ENCODE measurements around the gene MEOX1. TPM values are rescaled to one million over a fixed set of nuclear protein-coding genes. Genes with fewer than 3 reads are reported as not detected.
A peak's percentile ranks its signal among the peaks of the same experiment; 100 is the strongest.

The MEOX1 gene
- total RNA-seq, 6 experiments from 2014 or later, result not detected

DNA sequence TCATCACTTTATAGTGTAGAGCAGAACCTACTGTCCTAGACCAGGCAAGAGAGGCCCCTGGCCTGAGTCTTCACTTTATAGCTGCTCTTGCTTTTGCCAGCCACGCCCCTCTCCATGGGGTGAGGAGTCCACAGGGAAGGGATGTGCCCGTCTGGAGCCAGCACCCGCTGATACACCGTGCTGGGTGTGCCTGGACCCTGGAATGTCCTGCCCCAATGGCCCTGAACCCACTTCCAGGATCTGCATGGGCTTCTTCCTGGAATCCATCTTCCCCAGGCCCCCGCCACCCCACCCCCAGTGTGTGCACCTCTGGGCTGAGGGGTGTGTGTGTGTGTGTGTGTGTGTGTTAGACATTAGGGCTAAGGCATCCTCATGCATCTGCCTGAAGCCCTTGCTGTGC, 44.9 kb downstream of the MEOX1 start:
- H3K36me3 Mint-ChIP-seq (ENCODE audit: low read depth), result no peaks in the 10 kb centered on the region
- TF ChIP-seq, protein P1, sequence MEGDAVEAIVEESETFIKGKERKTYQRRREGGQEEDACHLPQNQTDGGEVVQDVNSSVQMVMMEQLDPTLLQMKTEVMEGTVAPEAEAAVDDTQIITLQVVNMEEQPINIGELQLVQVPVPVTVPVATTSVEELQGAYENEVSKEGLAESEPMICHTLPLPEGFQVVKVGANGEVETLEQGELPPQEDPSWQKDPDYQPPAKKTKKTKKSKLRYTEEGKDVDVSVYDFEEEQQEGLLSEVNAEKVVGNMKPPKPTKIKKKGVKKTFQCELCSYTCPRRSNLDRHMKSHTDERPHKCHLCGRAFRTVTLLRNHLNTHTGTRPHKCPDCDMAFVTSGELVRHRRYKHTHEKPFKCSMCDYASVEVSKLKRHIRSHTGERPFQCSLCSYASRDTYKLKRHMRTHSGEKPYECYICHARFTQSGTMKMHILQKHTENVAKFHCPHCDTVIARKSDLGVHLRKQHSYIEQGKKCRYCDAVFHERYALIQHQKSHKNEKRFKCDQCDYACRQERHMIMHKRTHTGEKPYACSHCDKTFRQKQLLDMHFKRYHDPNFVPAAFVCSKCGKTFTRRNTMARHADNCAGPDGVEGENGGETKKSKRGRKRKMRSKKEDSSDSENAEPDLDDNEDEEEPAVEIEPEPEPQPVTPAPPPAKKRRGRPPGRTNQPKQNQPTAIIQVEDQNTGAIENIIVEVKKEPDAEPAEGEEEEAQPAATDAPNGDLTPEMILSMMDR (IDR thresholded peaks at IDR 0.05), result no peak
- no peak overlapping the region for H3K4me3 Mint-ChIP-seq
- H3K4me1 Mint-ChIP-seq (ENCODE audit: low read depth), result peaks cover 14% of the 10 kb centered on the region
- H3K27ac Mint-ChIP-seq, result no peak overlapping the region
- H3K9me3 Mint-ChIP-seq, result no peaks in the 10 kb centered on the region
- no peak for DNase-seq
- H3K27me3 Mint-ChIP-seq (ENCODE audit: insufficient read depth), result peaks cover 21% of the 10 kb centered on the region

DNA sequence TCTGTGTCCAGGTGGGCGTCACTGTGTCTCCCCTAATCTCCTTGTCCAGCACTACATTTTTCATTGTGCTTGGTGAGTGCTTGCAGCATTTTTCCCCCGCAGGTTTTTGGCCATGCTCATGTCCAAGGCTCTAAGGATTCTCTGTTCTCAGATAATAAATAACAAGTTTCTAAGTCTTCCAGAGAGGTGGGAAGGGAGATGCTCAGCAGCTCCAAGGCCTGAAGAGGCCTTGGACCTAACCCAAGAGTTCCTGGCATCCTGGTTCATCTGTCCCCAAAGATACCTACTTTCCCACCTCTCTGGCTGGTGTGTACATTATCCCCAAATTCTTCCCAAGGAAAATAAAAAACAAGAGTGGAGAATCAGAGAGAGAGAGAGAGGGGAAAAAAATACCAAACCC, 45.3 kb downstream of the MEOX1 start:
- no peaks in the 10 kb centered on the region for H3K36me3 Mint-ChIP-seq (ENCODE audit: low read depth)
- TF ChIP-seq, protein P1 (IDR thresholded peaks at IDR 0.05), result no peak
- no peak overlapping the region for H3K27ac Mint-ChIP-seq
- peaks cover 21% of the 10 kb centered on the region for H3K27me3 Mint-ChIP-seq (ENCODE audit: insufficient read depth)
- no peaks in the 10 kb centered on the region for H3K9me3 Mint-ChIP-seq
- no peak overlapping the region for H3K4me3 Mint-ChIP-seq
- no peak for DNase-seq
- H3K4me1 Mint-ChIP-seq (ENCODE audit: low read depth), result peaks cover 14% of the 10 kb centered on the region

DNA sequence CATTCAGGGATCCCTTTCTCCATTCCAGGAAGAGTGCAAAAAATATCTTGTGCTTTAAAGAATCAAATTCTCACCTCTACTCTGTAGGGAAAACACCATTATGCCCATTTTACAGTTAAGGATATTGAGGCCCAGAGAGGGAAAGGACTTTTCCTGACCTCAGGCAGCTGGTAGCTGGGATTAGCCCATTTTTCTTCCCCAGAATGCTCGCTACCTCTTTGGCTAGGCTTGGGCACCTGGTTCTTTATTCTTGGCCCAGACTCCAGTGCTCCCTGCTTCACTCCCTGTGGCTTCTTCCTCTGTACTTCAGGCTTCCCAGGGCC, 45.7 kb downstream of the MEOX1 start:
- peaks cover 19% of the 10 kb centered on the region for H3K27me3 Mint-ChIP-seq (ENCODE audit: insufficient read depth)
- DNase-seq, result no peak
- peaks cover 14% of the 10 kb centered on the region for H3K4me1 Mint-ChIP-seq (ENCODE audit: low read depth)
- TF ChIP-seq, protein P1 (IDR thresholded peaks at IDR 0.05), result no peak
- H3K9me3 Mint-ChIP-seq, result no peaks in the 10 kb centered on the region
- H3K36me3 Mint-ChIP-seq (ENCODE audit: low read depth), result no peaks in the 10 kb centered on the region
- no peak overlapping the region for H3K27ac Mint-ChIP-seq
- H3K4me3 Mint-ChIP-seq, result no peak overlapping the region

DNA sequence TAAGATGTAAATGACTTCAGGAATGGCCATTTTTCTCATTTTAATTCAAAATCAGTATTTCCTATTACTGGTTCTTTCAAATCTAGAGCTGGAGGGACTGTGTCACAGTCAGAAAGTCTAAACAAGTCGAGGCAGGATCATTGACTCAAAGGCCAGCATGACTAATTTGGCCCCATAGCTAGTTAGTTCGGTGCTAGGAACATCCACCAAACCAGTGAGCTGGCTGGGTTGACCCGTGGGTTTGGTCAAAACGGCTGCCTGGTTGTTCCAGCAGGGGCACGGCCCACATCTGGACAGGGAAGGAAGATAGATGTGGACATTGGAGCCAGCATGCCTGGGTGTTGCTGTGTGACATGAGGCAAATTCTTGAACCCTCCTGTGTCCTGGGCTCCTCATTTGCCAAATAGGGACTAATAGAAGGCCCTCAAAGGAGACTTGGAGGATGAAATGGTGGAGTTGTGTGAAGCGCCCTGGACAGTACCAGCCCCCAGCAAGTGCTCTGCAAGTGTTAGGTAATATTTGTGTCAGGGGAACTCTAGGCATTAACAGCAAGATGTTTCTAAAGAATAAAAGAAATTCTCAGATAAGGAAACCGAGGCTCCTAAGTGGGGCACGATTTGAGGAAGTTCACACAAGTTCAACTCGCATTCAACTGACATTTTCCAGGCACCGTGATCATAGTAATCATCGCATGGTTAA, 46.2 kb downstream of the MEOX1 start:
- DNase-seq, result peak; percentile 8
- H3K4me3 Mint-ChIP-seq, result no peak overlapping the region
- H3K4me1 Mint-ChIP-seq (ENCODE audit: low read depth), result peaks cover 14% of the 10 kb centered on the region
- H3K27ac Mint-ChIP-seq, result no peak overlapping the region
- no peaks in the 10 kb centered on the region for H3K9me3 Mint-ChIP-seq
- TF ChIP-seq, protein P1 (IDR thresholded peaks at IDR 0.05), result no peak
- H3K36me3 Mint-ChIP-seq (ENCODE audit: low read depth), result no peaks in the 10 kb centered on the region
- peaks cover 18% of the 10 kb centered on the region for H3K27me3 Mint-ChIP-seq (ENCODE audit: insufficient read depth)

DNA sequence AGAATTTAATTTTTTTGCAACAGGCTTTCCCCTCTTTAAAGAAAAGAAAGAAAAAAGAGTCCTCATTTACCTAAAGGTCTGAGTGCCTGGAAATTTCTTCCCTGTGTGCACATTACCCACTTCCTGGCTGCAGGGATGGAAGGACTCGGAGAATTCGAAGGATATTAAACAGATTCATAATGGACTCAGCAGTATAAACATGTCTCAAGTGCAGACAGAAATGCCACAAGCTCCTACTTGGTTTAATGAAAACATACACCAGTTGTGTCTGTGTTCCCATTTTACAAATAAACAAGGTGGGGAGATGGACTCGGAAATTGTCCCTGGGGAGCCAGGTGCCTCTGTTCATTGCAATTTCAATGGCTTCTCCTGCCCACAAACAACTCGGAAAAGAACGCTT, 47.2 kb downstream of the MEOX1 start:
- DNase-seq, result no peak
- no peaks in the 10 kb centered on the region for H3K9me3 Mint-ChIP-seq
- H3K36me3 Mint-ChIP-seq (ENCODE audit: low read depth), result no peaks in the 10 kb centered on the region
- peaks cover 16% of the 10 kb centered on the region for H3K27me3 Mint-ChIP-seq (ENCODE audit: insufficient read depth)
- H3K4me1 Mint-ChIP-seq (ENCODE audit: low read depth), result peaks cover 14% of the 10 kb centered on the region
- TF ChIP-seq, protein P1 (IDR thresholded peaks at IDR 0.05), result no peak
- no peak overlapping the region for H3K4me3 Mint-ChIP-seq
- H3K27ac Mint-ChIP-seq, result no peak overlapping the region

Measured in HFFc6 (cell line).